H1 (cell line): ENCODE results near the gene PRKCA.

Experiments used
- BRCA1 ChIP-seq: IDR thresholded peaks from 2 replicates; pipeline ENCODE4 v1.6.1; 2012; ENCODE audit warnings: low read depth, low read length, improper control_type of control experiment
- CTCF ChIP-seq, 3 experiments: IDR thresholded peaks; 1 replicate in 2 of 3; 2 replicates in 1 of 3; pipeline versions ENCODE4 v1.5.1 to v1.6.1; 2011; ENCODE audit warnings: low read length in 3 of 3, mild to moderate bottlenecking in 3 of 3, inconsistent platforms in 2 of 3, low read depth in 1 of 3, moderate library complexity in 1 of 3; ENCODE audit not compliant: insufficient read depth in 1 of 3; ENCODE audit errors: control extremely low read depth in 1 of 3
- FOSL1 ChIP-seq: IDR thresholded peaks from 2 replicates; pipeline ENCODE4 v1.6.1; 2011; ENCODE audit warnings: mild to moderate bottlenecking, low read depth, low read length, moderate library complexity; ENCODE audit not compliant: insufficient read depth
- MAX ChIP-seq: IDR thresholded peaks from 2 replicates; pipeline ENCODE4 v1.6.1; 2012; ENCODE audit warnings: inconsistent platforms
- POLR2AphosphoS5 ChIP-seq: IDR thresholded peaks from 2 replicates; pipeline ENCODE4 v1.6.1; 2011; ENCODE audit warnings: low read depth, low read length
- RAD21 ChIP-seq, 2 experiments: IDR thresholded peaks in 1 of 2; conservative IDR thresholded peaks in 1 of 2; 2 replicates each; pipeline ENCODE4 v1.6.1; 2011; ENCODE audit warnings: low read depth in 2 of 2, low read length in 2 of 2, improper control_type of control experiment in 1 of 2, inconsistent platforms in 1 of 2, mild to moderate bottlenecking in 1 of 2, moderate library complexity in 1 of 2

- TF ChIP-seq MAX (no peak), POLR2AphosphoS5 (no peak), BRCA1 (no peak), CTCF (IDR thresholded peaks at IDR 0.05; ENCODE audit: control extremely low read depth in 1 of 3, insufficient read depth in 1 of 3, low read depth in 1 of 3, low read length in 3 of 3) (no peak), FOSL1 (no peak), RAD21 (IDR thresholded peaks at IDR 0.05 in 1 of 2, conservative IDR thresholded peaks at IDR 0.05 in 1 of 2; ENCODE audit: low read depth in 2 of 2, low read length in 2 of 2) (no peak)
These were observed 462.1 kb downstream of the PRKCA start for GRCh38 chr17:66764506-66764905.
